Stimulated activated CD8-positive, alpha-beta memory T cell treated with anti-CD3 and anti-CD28 coated beads, Interleukin-2, amount 100 ng/mL, for 1 hour (primary cell): ENCODE measurements around the gene PDZD7.
"Not testable (repeated sequence)": the region's sequence is repeated elsewhere in the genome, so short reads cannot be mapped to it uniquely, and the experiment has no call there.

Source experiments
- DNase-seq, 2 donors: peaks; one replicate each; pipeline ENCODE4 v3.0.0-alpha.2; 2020; ENCODE audit warnings: low read depth in 2 of 2

PDZD7 gene

DNA sequence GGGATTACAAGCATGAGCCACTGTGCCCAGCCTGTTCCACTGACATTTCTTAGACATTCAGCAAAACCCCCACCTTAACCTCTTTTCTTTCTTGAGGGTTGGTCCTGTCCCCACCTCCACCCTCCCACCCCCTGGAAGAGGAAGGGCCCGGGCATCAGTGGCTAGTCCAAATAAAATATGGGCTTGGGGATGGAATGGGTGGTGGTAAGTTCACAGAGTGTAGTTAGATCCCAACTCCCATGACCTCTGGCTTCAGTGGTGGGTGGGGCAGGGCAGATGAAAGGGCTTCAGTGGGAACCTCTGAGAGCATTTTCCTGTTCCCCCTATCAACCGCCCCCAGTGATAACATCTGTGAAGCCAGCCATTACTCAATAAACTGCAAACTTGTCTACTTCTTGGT, 9.9 kb upstream of the PDZD7 start:
- DNase-seq = no peak

DNA sequence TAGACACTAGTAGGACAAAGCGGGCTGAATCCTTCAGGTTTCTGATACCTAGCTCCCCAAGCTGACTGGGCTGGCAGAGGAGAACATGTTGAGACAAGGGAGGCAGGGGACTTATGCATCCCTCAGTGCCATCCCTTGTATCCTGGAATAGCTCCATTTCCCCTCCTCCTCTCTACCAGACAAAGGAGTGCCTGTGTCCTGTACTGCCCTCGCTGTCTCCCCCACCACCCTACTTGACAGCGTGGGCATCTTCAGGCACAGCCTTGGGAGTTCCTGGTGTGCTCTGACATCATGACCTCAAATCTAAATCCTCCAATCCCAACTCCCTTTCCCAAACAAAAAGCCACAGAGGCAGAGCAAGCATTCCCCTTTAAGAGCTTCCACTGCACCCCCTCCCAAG, 9.1 kb upstream of the PDZD7 start:
- no peak for DNase-seq

GRCh38 chr10:101038484-101038883, 7.6 kb upstream of the PDZD7 start:
- no peak for DNase-seq

GRCh38 chr10:101036726-101037125, 5.8 kb upstream of the PDZD7 start:
- no peak for DNase-seq

GRCh38 chr10:101035916-101036702, 5.2 kb upstream of the PDZD7 start:
- DNase-seq = no peak

DNA sequence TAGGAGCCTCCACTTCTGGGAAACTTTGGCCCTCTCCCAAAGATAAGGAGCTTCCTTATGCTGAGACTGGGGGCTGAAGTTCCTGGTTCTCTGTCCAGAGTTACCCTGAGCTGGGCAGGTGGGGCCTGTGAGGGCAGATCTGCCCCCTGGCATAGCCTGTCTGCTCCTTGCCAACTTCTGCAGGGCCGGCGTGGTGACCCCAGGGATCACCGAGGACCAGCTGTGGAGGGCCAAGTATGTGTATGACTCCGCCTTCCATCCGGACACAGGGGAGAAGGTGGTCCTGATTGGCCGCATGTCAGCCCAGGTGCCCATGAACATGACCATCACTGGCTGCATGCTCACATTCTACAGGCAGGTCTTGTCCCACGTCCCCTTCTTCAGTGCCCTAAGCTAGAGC, 4.4 kb upstream of the PDZD7 start:
- no peak for DNase-seq

GRCh38 chr10:101034404-101034803, 3.5 kb upstream of the PDZD7 start:
- DNase-seq = not testable (repeated sequence)

GRCh38 chr10:101033276-101033675, 2.3 kb upstream of the PDZD7 start:
- no peak for DNase-seq

- DNase-seq = peak; percentile 39 to 45
These were observed 1.8 kb upstream of the PDZD7 start for GRCh38 chr10:101032637-101033224.

GRCh38 chr10:101031796-101032636, 1.1 kb upstream of the PDZD7 start:
- peak; percentile 52 to 65 for DNase-seq

DNA sequence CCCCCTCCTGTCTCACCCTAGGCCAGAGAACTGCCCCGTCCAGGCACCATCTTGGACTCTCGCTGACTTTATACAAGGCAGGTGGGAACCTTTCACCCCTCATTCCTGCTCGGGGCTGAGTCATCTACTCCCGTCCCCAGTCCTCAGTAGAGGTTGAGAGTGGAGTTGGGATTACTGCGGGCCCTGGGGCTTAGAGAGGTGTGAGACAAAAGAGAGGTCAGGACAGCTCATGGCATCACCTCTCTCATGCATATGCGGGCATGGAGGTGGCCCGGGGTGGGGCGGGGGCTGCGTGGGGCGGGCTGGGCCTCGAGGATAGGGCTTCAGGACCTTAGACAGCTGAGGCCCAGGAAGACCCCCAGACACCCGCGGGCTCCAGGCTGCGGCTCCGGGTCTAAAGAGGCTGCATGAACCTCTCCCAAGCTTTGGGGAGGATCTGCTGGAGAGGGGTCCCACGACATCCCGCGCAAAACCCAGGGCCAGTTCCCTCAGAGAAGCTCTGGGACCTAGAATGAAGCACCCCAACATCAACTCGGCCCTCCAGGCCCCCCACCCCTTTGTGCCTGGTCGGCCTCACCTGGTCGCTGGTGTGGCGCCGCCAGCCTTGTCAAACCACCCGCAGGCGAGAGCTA, 317 bp downstream of the PDZD7 start:
- no peak for DNase-seq

- DNase-seq = no peak
These were observed 1.2 kb downstream of the PDZD7 start for GRCh38 chr10:101029520-101030295.

DNA sequence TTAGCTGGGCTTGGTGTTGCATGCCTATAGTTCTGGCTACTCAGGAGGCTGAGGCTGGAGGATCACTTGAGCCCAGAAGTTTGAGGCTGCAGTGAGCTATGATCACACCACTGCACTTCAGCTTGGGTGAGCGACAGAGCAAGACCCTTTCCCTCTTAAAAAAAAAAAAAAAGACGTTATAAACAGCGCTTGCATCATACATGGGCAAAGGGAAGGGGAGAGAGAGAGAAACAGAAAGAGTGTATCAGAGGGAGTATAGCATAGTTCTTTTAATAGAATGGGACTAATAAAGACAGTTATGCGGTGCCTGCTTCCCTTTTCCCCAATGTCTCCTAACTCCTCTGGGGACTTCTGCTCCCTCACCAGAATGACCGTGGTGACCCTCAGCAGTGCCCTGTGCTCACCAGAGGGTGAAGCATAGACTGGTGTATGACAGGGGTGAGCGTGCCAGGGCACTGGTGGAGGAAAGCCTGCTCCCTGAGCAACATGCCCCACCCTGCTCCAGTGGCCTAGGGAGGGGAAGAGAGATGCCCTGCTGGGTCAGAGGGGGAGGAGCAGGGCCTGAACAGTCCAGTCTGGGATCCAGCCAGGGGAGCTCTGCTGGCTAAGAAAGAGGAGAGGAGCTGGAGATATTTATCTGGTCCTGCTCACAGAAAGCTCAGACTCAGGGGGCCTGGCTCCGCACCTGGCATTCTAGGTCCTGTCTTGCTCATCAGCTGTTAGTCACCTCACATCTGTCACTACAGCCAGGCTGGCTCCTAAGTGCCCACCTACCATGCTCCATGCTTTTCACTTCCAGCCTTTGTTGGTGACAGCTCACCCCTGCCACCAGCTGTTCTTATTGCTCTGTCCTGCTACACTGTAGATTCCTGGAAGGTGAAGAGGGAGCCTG, 2.2 kb downstream of the PDZD7 start:
- no peak for DNase-seq

GRCh38 chr10:101027106-101027720, 3.7 kb downstream of the PDZD7 start:
- no peak for DNase-seq

GRCh38 chr10:101022967-101023705, 7.8 kb downstream of the PDZD7 start:
- no peak for DNase-seq

DNA sequence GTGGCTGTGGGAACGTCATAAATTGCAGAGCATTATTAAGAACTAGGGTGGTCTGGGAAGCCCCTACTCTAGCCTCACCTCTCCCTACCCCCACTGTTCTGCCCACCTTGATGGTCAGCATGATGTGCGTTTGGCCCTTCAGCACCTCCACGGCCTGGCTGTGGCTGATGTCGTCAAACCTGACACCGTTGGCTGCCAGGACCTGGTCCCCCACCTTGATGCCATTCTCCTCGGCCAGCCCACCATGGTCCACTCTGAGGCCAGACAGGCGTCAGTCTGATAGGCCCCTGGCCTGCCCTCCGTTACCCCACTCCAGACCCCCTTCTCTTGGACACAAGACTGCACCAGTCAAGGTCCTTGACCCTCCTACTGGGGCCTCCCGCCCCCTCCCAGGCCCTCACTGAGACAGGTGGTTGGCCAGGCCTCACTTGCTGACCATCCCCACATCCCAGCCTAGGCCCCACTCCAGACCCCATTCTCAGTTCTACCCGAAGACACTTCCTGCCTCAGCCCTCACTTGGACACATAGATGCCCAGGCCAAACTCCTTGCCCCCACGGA, 9.2 kb downstream of the PDZD7 start:
- no peak for DNase-seq

GRCh38 chr10:101021239-101021638, 9.7 kb downstream of the PDZD7 start:
- DNase-seq = no peak

DNA sequence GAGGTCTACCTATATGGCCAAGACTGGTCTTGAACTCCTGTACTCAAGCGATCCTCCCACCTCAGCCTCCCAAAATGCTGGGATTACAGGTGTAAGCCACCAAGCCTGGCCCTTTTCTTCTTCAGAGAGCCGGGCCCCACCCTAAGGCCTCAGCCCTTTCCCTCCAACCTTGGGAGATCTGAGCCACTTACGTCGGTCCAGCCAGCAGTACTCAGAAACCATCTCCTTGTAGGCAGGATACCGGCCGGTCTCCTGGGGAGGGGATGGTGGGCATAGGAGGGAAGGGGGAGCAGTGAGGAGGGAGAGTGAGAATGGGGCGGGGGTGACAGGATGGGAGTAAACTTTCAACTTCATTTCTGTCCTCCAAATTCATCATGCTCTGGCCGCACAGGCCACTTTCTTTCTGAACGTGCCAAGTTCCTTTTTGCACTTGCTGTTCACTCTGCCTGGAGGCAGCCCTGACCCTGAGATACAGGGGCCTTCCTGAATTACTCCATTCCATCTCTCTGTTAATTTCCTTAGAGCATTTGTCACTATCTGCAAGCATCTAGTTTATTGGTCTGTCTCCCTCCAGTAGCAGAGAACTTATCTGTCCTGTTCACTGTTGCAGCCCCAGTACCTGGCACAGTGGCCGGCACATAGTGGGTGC, 10.4 kb downstream of the PDZD7 start:
- DNase-seq = no peak

DNA sequence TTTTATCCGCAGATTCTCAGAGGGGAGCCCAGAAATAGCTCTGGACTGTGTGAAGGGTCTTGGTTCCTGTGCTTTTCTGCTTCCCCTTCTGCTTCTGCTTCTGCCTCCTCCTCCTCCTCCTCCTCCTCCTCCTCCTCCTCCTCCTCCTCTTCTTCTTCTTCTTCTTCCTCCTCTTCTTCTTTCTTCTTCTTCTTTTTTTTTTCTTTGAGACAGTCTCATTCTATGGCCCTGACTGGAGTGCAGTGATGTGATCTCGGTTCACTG, 11.6 kb downstream of the PDZD7 start:
- DNase-seq = no peak
